Mesothelial cell of epicardium (in vitro differentiated cells): Measurements from ENCODE around the gene NPY4R. TPM values are rescaled to one million over a fixed set of nuclear protein-coding genes. Genes with fewer than 3 reads are reported as not detected.
"Not testable (repeated sequence)": the region's sequence is repeated elsewhere in the genome, so short reads cannot be mapped to it uniquely, and the experiment has no call there.

Experiments
- DNase-seq, 2 experiments: peaks; one replicate each; pipeline ENCODE4 v3.0.0; 2021; ENCODE audit warnings: low spot score in 2 of 2; ENCODE audit not compliant: unreplicated experiment in 2 of 2
- H3K27ac Mint-ChIP-seq: 2 replicates; pipeline ENCODE4 v1.8.0; 2021; ENCODE audit warnings: mixed read lengths
- H3K27me3 Mint-ChIP-seq: 2 replicates; pipeline ENCODE4 v1.8.0; 2021; ENCODE audit warnings: low read depth, mixed read lengths
- H3K36me3 Mint-ChIP-seq: 2 replicates; pipeline ENCODE4 v1.8.0; 2021; ENCODE audit warnings: mixed read lengths
- H3K4me1 Mint-ChIP-seq: 2 replicates; pipeline ENCODE4 v1.8.0; 2021; ENCODE audit warnings: mixed read lengths
- H3K4me3 Mint-ChIP-seq: 2 replicates; pipeline ENCODE4 v1.8.0; 2021; ENCODE audit warnings: mild to moderate bottlenecking, moderate library complexity, mixed read lengths
- H3K9me3 Mint-ChIP-seq: 2 replicates; pipeline ENCODE4 v1.8.0; 2021; ENCODE audit warnings: mixed read lengths
- total RNA-seq: library from RNA; stranded (reverse); gene quantifications from 3 replicates; pipeline ENCODE4 v1.2.1, GENCODE V29; 2021

Gene NPY4R
- total RNA-seq, 1 donor from 2014 or later: not detected

- not testable (repeated sequence) for H3K27ac Mint-ChIP-seq, H3K4me3 Mint-ChIP-seq, DNase-seq, H3K36me3 Mint-ChIP-seq, H3K27me3 Mint-ChIP-seq, H3K4me1 Mint-ChIP-seq, H3K9me3 Mint-ChIP-seq
These were observed 25.8 kb upstream of the NPY4R start for GRCh38 chr10:46491364-46492114.

- not testable (repeated sequence) for H3K36me3 Mint-ChIP-seq, H3K4me1 Mint-ChIP-seq, DNase-seq, H3K27me3 Mint-ChIP-seq, H3K27ac Mint-ChIP-seq, H3K4me3 Mint-ChIP-seq, H3K9me3 Mint-ChIP-seq
These were observed 24.5 kb upstream of the NPY4R start for GRCh38 chr10:46490285-46490684.

DNA sequence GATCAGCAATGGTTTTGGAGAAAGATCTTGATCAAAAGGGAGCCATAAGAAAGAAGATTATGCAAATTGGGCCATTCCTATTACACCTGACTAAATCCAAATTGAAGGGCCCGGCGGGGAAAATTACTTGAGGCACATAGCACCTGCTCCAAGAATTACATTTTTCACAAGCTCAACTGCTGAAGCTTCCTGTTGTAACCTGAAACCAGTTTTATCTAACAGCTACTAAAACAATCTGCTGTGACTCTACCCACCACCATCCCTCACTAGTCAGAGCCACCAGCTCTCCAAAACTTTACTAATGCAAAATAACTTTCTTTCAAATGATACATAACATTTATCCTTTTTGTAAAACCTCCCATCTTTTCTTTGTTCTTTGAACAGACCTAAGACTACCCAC, 20.7 kb upstream of the NPY4R start:
- not testable (repeated sequence) for H3K9me3 Mint-ChIP-seq, H3K27ac Mint-ChIP-seq, H3K36me3 Mint-ChIP-seq, H3K4me3 Mint-ChIP-seq, H3K4me1 Mint-ChIP-seq, H3K27me3 Mint-ChIP-seq, DNase-seq

DNA sequence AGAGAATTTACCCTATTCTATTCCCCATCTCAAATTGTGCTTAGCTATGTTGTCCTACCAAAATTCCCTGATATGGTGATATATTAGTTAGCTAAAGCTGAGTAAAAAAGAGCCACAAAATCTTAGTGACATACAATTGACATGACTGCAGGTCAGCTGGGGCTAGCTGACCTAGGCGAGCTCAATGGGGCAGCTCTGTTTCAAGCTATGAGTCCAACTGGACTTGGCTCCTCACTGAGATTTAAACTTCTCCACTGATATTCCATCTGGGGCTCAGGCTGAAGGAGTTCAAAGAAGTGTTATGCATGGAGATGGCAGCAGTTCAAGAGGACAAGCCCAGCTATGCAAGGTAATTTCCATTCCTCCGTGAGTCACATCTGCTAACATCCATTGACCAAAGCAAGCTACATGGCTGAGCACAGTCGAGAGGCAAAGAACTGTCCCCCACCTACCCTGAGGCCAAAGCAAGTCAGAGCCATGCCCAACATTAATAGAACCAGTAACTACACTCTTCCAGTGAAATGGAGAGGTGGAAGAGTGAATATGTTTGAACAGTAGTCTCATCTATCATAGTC, 9.1 kb upstream of the NPY4R start:
- H3K27me3 Mint-ChIP-seq, H3K36me3 Mint-ChIP-seq, H3K27ac Mint-ChIP-seq, DNase-seq, H3K4me3 Mint-ChIP-seq, H3K4me1 Mint-ChIP-seq, H3K9me3 Mint-ChIP-seq: not testable (repeated sequence)

DNA sequence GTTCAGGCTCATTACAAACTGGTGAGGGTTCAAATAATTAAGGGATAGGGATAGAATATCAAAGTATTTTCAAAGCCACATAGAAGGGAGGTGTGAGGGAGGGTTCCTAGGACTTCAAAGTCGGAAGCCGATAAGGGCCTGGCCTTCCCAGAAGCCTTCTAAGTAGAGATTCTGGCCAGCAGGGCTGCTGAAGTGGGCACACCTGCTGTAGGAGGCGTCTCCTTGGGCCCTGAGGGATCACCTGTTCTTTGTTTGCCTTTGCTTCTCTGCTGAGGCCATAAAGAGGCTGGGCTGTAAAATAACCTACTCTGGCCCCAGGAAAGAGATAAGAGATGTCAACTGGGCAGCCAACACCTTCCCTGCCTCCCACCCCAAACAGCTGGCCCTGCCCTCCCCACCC, 8.0 kb upstream of the NPY4R start:
- H3K4me3 Mint-ChIP-seq, H3K4me1 Mint-ChIP-seq, H3K27ac Mint-ChIP-seq, H3K36me3 Mint-ChIP-seq, H3K27me3 Mint-ChIP-seq, DNase-seq, H3K9me3 Mint-ChIP-seq: not testable (repeated sequence)

- not testable (repeated sequence) for H3K27me3 Mint-ChIP-seq, DNase-seq, H3K27ac Mint-ChIP-seq, H3K4me3 Mint-ChIP-seq, H3K9me3 Mint-ChIP-seq, H3K4me1 Mint-ChIP-seq, H3K36me3 Mint-ChIP-seq
These were observed 4.4 kb upstream of the NPY4R start for GRCh38 chr10:46470134-46470533.

DNA sequence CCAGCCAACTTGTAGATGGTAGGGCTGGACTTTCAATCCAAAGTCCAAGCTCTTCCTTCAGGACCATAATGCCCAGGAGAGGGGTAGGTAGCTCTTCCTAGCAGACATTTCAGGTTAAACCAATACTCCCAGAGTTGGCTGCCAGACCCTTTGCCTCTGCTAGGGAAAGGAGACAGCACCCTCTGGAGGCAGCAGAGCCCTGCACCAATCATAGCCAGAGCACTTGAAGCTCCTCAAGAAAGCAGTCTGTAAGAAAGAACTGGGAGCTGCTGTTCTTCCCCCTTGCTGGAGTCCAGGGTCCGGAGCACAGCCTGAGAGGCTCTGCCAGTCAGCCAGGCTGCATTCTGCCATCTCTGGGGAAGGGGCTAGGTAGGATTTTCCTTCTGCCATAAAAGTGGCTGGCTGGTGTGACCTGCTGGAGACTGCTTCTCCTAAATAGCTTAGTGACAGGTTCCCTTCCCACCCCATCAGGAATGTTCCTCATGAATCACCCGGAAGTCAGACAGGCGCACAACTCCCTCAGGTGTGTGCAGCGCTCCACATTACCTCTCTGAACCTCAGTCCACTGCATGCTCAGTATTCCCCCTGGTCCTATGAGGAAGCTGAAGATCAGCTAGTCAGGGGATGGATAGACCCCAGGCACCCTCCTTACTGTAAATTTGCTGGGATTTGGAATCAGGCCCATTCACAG, 2.5 kb upstream of the NPY4R start:
- not testable (repeated sequence) for H3K9me3 Mint-ChIP-seq, DNase-seq, H3K27ac Mint-ChIP-seq, H3K4me3 Mint-ChIP-seq, H3K4me1 Mint-ChIP-seq, H3K36me3 Mint-ChIP-seq, H3K27me3 Mint-ChIP-seq

DNA sequence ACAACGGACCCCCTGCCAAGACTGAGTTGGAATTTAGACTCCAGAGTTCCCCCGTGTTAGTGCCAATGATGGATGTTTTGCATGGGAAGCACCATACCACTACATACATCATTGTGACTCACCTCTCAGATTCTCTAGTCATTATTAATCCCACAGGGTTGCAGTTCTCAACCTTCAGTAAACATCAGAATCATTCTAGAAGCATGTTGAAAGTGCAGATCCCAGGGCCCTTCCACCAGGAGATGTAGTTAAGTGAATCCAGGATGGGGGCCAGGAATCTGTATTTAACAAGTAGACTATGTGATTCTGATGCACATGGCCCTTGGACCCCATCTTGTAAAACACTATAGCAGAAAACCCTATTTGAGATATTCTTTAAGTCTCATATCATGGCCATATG, 2.1 kb downstream of the NPY4R start:
- not testable (repeated sequence) for H3K9me3 Mint-ChIP-seq, H3K4me1 Mint-ChIP-seq, H3K36me3 Mint-ChIP-seq, DNase-seq, H3K27ac Mint-ChIP-seq, H3K4me3 Mint-ChIP-seq, H3K27me3 Mint-ChIP-seq

- H3K36me3 Mint-ChIP-seq, DNase-seq, H3K4me1 Mint-ChIP-seq, H3K27me3 Mint-ChIP-seq, H3K9me3 Mint-ChIP-seq, H3K27ac Mint-ChIP-seq, H3K4me3 Mint-ChIP-seq: not testable (repeated sequence)
These were observed 3.5 kb downstream of the NPY4R start for GRCh38 chr10:46462276-46462675.

- DNase-seq, H3K4me3 Mint-ChIP-seq, H3K27ac Mint-ChIP-seq, H3K4me1 Mint-ChIP-seq, H3K9me3 Mint-ChIP-seq, H3K27me3 Mint-ChIP-seq, H3K36me3 Mint-ChIP-seq: not testable (repeated sequence)
These were observed 6.2 kb downstream of the NPY4R start for GRCh38 chr10:46459579-46459978.

DNA sequence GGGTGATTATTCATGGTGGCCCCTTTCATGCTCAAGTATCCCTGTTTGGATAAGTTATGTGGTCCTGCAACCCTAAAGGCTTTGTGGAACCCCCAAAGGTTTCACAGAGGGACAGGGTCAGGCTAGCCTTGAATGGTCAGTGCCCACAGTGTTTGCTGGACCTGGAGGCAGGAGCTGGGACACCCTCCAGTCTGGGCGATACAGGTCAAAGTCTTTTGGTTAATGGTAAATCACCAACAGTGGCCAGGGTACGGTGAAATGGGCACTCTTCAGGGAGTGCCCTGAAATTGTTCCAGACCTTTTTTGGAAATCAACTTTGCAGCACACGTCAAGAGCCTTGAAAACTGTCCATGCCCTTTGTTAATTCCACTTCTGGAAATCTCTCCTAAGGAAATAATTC, 8.7 kb downstream of the NPY4R start:
- not testable (repeated sequence) for DNase-seq, H3K4me3 Mint-ChIP-seq, H3K9me3 Mint-ChIP-seq, H3K36me3 Mint-ChIP-seq, H3K27me3 Mint-ChIP-seq, H3K27ac Mint-ChIP-seq, H3K4me1 Mint-ChIP-seq

GRCh38 chr10:46455992-46456391, 9.8 kb downstream of the NPY4R start:
- not testable (repeated sequence) for H3K27me3 Mint-ChIP-seq, H3K36me3 Mint-ChIP-seq, H3K27ac Mint-ChIP-seq, H3K4me1 Mint-ChIP-seq, H3K4me3 Mint-ChIP-seq, H3K9me3 Mint-ChIP-seq, DNase-seq

- not testable (repeated sequence) for H3K4me1 Mint-ChIP-seq, H3K27ac Mint-ChIP-seq, DNase-seq, H3K27me3 Mint-ChIP-seq, H3K4me3 Mint-ChIP-seq, H3K36me3 Mint-ChIP-seq, H3K9me3 Mint-ChIP-seq
These were observed 14.4 kb downstream of the NPY4R start for GRCh38 chr10:46451365-46451764.

DNA sequence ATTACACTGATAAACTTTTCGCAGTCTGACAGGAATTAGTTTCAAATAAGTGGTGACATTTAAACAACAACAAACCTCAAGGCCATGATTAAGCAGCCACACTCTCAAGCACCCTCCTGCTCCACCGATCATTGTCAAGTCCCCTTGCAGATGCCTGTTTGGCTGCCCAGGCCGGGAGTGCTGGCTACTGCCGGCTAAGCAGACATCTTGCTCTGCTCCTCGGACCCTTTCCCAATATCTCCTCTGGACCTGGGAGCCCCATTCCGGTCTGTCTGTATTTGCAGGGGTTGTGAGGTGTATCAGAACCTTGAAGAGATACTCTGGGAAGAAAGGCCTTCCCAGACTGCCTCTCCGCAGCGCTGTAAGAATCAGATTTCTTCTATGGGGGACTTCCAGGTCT, 14.9 kb downstream of the NPY4R start:
- not testable (repeated sequence) for H3K4me3 Mint-ChIP-seq, DNase-seq, H3K27me3 Mint-ChIP-seq, H3K4me1 Mint-ChIP-seq, H3K9me3 Mint-ChIP-seq, H3K36me3 Mint-ChIP-seq, H3K27ac Mint-ChIP-seq
